ENCODE results near the gene SVOP.
A peak's percentile ranks its signal among the peaks of the same experiment; 100 is the strongest.

SVOP gene

GRCh38 chr12:108930756-108931155 lies 90.1 kb downstream of the SVOP start:
- Histone ChIP-seq H3K4me3 (ENCODE audit: low read length) (no peak overlapping the region), H3K79me2 (ENCODE audit: low read length) (no peaks in the 10 kb centered on the region), H3K9ac (ENCODE audit: low read length) (no peak overlapping the region), H3K27me3 (ENCODE audit: low read depth, low read length) (peaks cover 87% of the 10 kb centered on the region), H3K4me2 (ENCODE audit: low read length) (no peak overlapping the region), H3K4me1 (ENCODE audit: low read length) (peaks cover 36% of the 10 kb centered on the region), H2AFZ (ENCODE audit: low read depth, low read length) (no peak overlapping the region), H3K27ac (ENCODE audit: low read length) (no peak overlapping the region), H3K9me3 (ENCODE audit: insufficient read depth, low read length) (peaks cover 5% of the 10 kb centered on the region; the same call in 1 of the 2 replicates), H4K20me1 (ENCODE audit: insufficient read depth, low read length) (peaks cover 8% of the 10 kb centered on the region), H3K36me3 (replicated peaks; ENCODE audit: low read depth, low read length) (no peaks in the 10 kb centered on the region)
- TF ChIP-seq CTCF (IDR thresholded peaks at IDR 0.05; ENCODE audit: low read depth, low read length) (no peak), EZH2phosphoT487 (IDR thresholded peaks at IDR 0.05; ENCODE audit: low read depth) (no peak)

DNA sequence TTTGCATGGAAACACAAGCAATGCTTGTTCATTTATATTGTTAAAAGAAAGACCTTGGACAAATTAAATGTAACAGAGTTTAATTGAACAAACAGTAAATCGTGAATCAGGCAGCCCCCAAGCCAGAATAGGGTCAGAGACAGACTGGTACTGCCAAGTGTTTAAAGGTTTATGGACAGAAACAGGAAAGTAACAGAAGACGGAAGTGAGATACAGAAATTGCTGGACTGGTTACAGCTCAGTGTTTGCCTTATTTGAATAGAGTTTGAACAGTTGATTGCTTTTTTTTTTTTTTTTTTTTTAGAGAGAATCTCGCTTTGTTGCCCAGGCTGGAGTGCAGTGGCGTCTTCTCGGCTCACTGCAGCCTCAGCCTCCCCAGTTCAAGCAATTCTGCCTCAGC lies 90.7 kb downstream of the SVOP start:
- peak overlapping the region; percentile 66 for H3K4me2 ChIP-seq (ENCODE audit: low read length)
- peak overlapping the region; percentile 16; the same call in 1 of the 2 replicates for H3K4me3 ChIP-seq (ENCODE audit: low read length)

GRCh38 chr12:108928695-108929094 lies 92.2 kb downstream of the SVOP start:
- Histone ChIP-seq H3K27ac (ENCODE audit: low read length) (no peak overlapping the region), H2AFZ (ENCODE audit: low read depth, low read length) (no peak overlapping the region), H3K4me3 (ENCODE audit: low read length) (no peak overlapping the region), H3K79me2 (ENCODE audit: low read length) (no peaks in the 10 kb centered on the region), H3K4me1 (ENCODE audit: low read length) (peaks cover 15% of the 10 kb centered on the region), H3K9me3 (ENCODE audit: insufficient read depth, low read length) (peaks cover 5% of the 10 kb centered on the region; the same call in 1 of the 2 replicates), H3K9ac (ENCODE audit: low read length) (no peak overlapping the region), H3K27me3 (ENCODE audit: low read depth, low read length) (peaks cover 90% of the 10 kb centered on the region), H3K36me3 (replicated peaks; ENCODE audit: low read depth, low read length) (no peaks in the 10 kb centered on the region), H4K20me1 (ENCODE audit: insufficient read depth, low read length) (no peaks in the 10 kb centered on the region; the same call in 1 of the 2 replicates), H3K4me2 (ENCODE audit: low read length) (no peak overlapping the region)
- TF ChIP-seq EZH2phosphoT487 (IDR thresholded peaks at IDR 0.05; ENCODE audit: low read depth) (no peak), CTCF (IDR thresholded peaks at IDR 0.05; ENCODE audit: low read depth, low read length) (no peak)

More for the DNA sequence above, 90.7 kb downstream of the SVOP start:
- H3K36me3 ChIP-seq (replicated peaks; ENCODE audit: low read depth, low read length): no peaks in the 10 kb centered on the region
- peaks cover 5% of the 10 kb centered on the region; the same call in 1 of the 2 replicates for H3K9me3 ChIP-seq (ENCODE audit: insufficient read depth, low read length)
- H3K9ac ChIP-seq (ENCODE audit: low read length): no peak overlapping the region
- H3K4me1 ChIP-seq (ENCODE audit: low read length): peaks cover 30% of the 10 kb centered on the region
- TF ChIP-seq CTCF (IDR thresholded peaks at IDR 0.05; ENCODE audit: low read depth, low read length) (no peak), EZH2phosphoT487 (IDR thresholded peaks at IDR 0.05; ENCODE audit: low read depth) (no peak)
- no peak overlapping the region for H2AFZ ChIP-seq (ENCODE audit: low read depth, low read length)
- no peaks in the 10 kb centered on the region for H3K79me2 ChIP-seq (ENCODE audit: low read length)
- peaks cover 88% of the 10 kb centered on the region for H3K27me3 ChIP-seq (ENCODE audit: low read depth, low read length)
- no peak overlapping the region for H3K27ac ChIP-seq (ENCODE audit: low read length)
- H4K20me1 ChIP-seq (ENCODE audit: insufficient read depth, low read length): peaks cover 4% of the 10 kb centered on the region; the same call in 1 of the 2 replicates

- Histone ChIP-seq H3K36me3 (replicated peaks; ENCODE audit: low read depth, low read length) (no peaks in the 10 kb centered on the region), H3K79me2 (ENCODE audit: low read length) (no peaks in the 10 kb centered on the region), H3K9ac (ENCODE audit: low read length) (no peak overlapping the region), H2AFZ (ENCODE audit: low read depth, low read length) (no peak overlapping the region), H3K4me2 (ENCODE audit: low read length) (no peak overlapping the region), H3K27ac (ENCODE audit: low read length) (no peak overlapping the region), H3K27me3 (ENCODE audit: low read depth, low read length) (peaks cover 83% of the 10 kb centered on the region), H4K20me1 (ENCODE audit: insufficient read depth, low read length) (no peaks in the 10 kb centered on the region; the same call in 1 of the 2 replicates), H3K4me1 (ENCODE audit: low read length) (no peaks in the 10 kb centered on the region), H3K9me3 (ENCODE audit: insufficient read depth, low read length) (peaks cover 16% of the 10 kb centered on the region; the same call in 1 of the 2 replicates), H3K4me3 (ENCODE audit: low read length) (no peak overlapping the region)
- TF ChIP-seq CTCF (IDR thresholded peaks at IDR 0.05; ENCODE audit: low read depth, low read length): no peak
- no peak for TF ChIP-seq EZH2phosphoT487 (IDR thresholded peaks at IDR 0.05; ENCODE audit: low read depth)
Measured at GRCh38 chr12:108922918-108923317, 98.0 kb downstream of the SVOP start.
